NCI-H446 (cell line): ENCODE data around the gene SFR1.
"Not testable (repeated sequence)": the region's sequence is repeated elsewhere in the genome, so short reads cannot be mapped to it uniquely, and the experiment has no call there.

ENCODE experiments used
- DNase-seq, 2 experiments: peaks; one replicate each; lab custom pipeline; 2025; lab: John Stamatoyannopoulos, UW

SFR1 gene

GRCh38 chr10:104174136-104174535, 52.2 kb downstream of the SFR1 start:
- DNase-seq = not testable (repeated sequence)
